HPDE6-E6E7 (cell line): ENCODE results near the gene TCP11L2.
A peak's percentile ranks its signal among the peaks of the same experiment; 100 is the strongest.
"Not testable (repeated sequence)": the region's sequence is repeated elsewhere in the genome, so short reads cannot be mapped to it uniquely, and the experiment has no call there.

ENCODE experiments used
- DNase-seq: peaks from one replicate; pipeline ENCODE4 v3.0.0; 2011; ENCODE audit warnings: missing footprints; ENCODE audit errors: extremely low spot score

Gene TCP11L2

DNA sequence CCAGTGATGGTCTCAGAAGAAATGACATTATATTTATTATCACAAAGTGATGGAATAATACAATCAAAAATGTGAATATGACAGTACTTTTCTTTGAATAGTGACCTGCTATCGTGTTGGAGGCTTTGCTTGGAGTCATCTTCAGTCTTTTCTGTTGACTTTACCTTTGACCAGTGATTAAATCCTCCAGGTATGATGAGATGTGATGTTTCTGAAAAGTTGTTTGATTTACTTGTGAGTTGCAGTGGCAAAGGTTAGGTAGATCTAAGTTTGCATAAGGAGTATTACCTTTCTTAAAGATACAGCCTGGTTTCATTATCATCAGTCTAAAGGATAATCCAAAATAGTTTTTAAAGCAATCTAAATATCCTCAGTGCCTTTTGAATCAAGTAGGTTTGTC lies 4.6 kb downstream of the TCP11L2 start:
- no peak for DNase-seq

DNA sequence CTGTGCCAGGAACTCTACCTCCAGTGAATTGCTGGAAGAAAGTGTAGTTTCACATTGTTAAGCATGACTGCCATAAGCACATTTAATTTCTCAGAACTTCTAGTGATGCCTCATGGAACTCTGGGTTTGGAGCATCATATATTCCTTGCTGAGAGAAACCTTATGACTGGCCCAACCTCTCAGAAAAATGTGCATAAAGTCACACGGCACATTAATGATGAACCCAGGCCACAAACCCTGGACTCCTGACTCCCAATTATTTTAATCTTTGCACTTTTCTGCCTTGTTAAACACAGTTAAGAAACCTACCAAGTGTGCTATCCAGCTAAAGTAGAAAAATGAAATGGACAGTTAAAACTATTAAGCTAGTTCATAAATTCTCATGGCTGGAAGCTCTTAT lies 5.6 kb downstream of the TCP11L2 start:
- no peak for DNase-seq

DNA sequence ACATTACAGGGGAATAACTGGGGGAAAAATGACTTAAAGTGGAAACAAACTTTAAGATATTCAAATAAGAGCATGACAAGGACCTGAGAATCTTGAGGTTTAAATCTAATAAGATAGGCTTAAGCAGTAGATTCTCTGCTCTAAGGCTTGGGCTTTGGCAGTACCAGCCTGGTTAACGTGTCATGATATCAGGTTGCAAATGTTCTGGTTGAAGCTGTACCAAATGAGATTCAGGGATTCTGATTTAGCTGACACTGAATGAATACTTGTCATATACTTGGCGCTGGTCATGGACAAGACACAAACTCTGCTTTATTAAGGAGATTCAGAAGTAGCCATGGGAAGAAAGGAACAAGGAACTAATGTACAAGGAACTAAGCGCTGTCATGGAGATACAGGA lies 6.1 kb downstream of the TCP11L2 start:
- no peak for DNase-seq

DNA sequence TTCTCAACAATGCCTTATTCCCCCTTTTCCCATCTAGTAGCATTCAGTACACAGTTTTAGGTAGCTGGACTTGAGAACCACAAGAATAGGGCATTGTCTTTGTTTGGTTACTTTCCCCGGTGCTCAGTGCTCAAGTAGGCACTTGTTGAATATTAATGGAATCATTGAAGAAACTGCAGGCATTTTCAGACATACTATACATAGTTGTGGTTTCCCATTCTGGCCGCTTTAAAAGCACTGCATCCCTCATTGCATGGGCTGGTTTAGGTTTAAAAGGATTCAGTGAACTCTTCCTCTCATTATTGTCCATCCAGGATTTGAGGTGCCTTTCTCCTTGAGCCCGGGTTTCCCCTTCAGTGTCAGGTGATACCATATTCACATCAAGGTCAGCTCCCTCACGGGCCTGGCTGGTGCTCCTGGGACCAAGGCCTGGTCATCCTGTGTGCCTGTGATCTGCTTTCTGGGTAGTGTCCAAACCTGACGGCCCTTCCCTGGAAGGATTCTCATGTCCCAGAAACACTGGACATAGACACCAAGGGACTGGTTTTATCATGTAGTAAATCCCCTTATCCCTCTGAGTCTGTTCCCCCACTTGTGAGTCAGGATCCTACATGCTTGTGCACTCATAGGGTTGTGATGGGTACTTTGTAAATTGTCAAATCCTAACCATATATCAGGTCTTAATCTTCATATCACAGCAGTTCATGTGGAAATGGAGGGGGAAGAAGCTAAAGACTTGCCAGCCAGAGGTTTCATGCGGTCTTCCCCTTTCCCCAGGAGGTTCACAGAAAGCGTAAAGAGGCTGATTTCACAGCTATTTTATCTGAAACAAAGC lies 7.4 kb downstream of the TCP11L2 start:
- DNase-seq: no peak

DNA sequence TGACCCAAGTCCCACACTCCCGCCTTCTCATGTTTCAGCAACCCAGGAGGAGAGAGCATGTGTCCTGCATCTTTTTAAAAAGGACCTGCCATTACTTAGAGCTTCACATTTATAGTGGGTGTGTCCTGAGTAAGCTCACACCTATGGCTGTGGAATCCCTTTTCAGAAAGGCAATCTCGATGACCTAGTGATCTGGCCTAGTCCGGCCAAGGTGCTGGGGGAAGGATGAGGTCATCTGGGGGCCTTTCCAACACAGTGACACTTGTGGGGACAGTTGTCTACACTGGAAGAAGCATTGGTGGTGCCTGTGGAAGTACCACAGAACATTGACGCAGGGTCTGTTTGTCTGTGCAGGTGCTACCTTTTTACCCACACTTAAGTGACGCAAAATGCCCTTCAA lies 8.2 kb downstream of the TCP11L2 start:
- no peak for DNase-seq

DNA sequence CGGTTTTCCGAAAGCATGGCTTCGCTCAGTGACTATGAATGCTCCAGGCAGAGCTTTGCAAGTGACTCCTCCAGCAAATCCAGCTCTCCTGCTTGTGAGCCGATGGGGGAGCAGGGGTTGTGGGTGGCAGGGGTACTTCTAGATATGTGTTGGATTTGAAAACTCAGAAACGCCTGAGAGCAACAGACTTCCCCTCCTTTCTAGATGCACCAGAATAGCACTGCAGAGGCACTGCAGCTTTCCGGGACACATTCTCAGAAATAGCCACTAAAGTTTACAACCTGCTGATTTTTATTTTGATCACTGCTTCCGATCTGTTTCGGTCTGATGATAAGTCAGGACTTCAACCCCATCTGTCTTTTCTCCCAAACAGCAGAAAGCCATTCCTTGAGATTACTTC lies 8.6 kb downstream of the TCP11L2 start:
- no peak for DNase-seq

DNA sequence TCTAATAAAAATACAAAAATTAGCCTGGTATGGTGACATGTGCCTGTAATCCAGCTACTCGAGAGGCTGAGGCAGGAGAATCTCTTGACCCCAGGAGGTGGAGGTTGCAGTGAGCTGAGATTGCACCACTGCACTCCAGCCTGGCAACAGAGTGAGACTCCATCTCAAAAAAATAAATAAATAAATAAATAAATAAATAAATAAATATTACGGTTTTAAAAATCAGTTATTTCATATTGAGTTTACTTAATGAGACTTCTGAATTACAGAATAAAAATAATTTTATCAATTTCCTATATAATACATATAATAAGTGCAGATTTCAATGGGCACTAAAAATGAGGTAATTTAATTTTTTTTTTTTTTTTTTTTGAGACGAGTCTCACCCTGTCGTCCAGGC lies 10.9 kb downstream of the TCP11L2 start:
- DNase-seq: not testable (repeated sequence)

DNA sequence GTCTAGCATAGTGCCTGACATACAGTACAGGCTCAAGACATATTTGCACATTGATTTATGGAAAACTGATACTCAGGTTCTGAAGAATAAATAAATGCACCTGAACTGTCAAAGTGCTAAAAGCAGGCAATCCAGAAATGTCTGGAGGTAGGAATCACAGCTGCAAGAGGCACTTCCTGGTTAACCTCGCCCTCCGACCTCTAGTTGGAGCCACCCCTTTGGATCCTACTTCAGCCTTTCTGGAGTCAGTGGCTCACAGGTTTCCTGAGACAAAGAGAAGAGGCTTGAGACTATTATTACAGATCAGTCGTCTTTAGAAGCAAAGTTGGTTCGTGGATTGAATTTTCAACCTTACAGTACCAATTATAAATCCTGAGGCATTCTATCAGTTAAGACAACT lies 13.0 kb downstream of the TCP11L2 start:
- no peak for DNase-seq

DNA sequence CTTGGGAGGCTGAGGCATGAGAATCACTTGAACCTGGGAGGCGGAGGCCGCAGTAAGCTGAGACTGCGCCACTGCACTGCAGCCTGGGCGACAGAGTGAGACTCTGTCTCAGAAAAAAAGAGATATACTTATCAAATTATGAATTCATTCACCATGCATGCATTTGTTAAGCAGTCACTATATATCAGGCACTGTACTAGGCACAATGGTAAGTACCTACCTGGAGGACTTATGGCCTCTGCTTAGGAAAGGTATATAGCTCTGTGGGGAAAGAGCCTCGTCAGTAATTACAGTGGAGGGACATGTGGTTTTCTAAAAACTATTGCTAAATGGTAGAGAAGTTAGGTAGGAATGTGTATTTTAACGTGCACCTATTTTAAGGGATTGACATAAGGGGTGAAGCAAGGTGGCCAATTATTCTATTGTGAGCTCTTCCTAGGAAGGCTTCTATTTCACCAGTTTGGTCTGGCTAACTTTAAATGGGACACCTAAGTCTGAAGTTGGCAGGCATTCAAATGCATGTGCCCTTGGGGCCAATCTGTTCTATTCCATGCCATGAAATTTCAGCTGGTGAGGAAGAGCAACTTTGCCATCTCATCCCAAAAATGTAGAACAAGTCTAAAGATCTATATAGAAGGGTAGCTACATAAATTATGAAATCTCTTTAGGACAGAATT lies 15.0 kb downstream of the TCP11L2 start:
- DNase-seq: no peak

DNA sequence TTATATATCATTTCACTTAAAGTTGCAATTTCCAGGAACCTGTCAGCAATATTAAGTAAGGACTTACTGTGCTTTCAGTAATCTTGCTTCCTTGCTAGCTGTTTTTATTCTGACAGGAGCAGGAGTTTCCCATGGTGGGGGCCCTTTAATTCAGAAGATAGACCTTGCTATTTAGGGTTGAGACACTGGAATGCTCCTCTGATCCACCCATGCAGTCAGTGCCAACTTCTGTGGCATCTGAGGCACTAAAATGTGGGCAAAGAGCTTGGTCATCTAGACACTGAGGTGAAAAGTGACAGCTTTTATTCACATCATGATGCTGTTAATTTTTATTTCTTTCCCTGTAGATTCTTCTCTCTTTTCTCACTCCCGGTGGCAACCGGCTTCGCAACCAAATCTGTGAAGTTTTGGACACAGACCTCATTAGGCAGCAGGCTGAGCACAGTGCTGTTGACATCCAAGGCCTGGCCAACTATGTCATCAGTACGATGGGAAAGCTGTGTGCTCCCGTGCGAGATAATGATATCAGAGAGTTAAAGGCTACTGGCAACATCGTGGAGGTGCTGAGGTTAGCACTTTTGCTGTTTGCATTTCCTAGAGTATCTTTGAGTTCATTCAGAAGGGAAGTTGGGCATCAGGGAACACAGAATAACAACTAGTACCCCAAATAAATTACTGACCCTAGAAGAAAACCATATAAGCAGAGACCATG lies 18.8 kb downstream of the TCP11L2 start:
- no peak for DNase-seq

DNA sequence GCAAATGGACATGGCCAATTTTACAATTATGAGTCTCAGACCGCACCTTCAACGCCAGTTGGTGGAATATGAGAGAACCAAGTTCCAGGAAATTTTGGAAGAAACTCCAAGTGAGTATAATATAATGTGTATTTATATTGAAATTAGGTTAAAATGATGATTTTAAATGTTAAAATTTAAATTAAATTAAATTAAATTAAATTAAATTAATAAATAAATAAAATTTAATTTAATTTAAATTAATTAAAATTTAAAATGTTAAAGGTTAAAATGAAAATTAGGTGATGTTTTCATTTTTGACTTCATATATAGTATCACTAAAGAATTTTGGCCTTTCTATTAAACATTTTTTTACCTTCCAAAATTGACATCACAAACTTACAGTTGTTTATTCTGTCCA lies 21.0 kb downstream of the TCP11L2 start:
- no peak for DNase-seq

DNA sequence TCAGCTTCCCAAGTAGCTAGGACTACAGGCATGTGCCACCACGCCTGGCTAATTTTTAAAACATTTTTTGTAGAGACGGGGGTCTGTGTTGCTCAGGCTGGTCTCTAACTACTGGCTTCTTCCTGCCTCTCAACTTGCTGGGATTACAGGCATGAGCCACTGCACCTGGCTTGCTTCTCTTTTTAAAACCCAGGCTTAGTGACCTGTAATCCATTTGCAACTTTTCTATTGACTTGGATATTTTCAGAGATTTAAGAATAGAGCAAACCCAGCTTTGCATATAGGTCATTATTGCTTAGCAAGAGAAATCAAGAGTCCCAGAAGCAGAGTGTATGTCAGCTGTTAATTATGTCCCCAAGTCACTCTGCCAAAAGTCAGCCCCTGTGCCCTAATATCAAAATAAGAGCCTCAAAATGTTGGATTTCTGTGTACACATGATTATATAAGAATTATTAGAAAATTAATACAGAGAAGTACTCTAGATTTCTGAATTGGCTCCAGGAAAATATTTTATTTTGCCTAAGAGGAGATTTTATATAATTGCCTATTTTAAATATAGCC lies 24.9 kb downstream of the TCP11L2 start:
- no peak for DNase-seq

DNA sequence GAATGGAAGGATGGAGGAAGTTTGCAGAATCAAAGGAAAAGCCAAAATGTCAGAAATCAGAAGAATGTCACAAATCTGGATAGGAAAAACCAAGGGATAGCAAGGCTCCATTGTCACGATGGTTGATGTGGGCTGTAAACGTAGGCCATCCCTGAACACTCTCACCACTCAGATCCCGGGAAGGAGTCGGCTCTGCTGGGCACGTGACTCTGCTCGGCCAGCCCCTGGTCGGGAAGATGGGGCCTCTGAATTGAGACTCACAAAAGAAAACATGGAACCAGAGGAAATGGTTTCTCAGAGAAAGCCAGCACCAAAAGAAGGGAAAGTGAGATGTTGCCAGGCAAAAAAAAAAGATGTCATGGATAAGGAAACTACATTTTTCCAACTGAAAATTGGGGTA lies 26.2 kb downstream of the TCP11L2 start:
- DNase-seq: no peak

DNA sequence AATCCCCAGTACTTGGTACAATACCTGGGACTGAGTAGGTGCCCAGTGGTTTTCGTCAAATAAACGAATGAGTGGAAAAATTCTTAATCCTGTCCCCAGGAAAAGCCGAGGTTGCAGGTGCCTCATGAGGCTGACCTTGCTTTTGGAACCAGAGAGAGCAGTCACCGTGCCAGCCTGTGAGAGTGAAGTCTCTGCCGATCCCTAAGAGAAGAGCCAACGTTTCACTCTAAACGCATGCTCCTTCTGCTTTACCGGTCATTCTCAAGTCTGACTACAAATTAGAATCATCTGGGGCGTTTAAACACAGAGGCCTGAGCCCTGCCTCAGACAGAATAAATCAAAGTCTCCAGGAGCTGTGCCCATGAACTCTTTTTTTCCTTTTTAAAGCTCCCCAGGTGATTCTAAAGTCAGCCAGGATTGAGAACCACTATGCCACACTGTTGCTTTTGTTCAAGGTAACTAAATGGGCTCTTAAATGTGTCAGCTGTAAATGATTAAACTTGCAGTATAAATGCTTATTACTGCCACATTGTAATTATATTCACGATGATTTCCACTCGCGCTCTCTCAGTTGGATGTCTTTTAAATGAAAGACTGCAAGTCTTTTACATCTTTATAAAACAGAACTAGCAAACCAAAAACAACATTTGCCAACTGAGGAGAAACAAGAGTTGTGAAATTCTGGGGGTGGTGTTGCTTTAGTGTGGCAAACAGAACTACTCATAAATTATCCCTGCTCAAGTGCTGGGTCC lies 26.9 kb downstream of the TCP11L2 start:
- no peak for DNase-seq

DNA sequence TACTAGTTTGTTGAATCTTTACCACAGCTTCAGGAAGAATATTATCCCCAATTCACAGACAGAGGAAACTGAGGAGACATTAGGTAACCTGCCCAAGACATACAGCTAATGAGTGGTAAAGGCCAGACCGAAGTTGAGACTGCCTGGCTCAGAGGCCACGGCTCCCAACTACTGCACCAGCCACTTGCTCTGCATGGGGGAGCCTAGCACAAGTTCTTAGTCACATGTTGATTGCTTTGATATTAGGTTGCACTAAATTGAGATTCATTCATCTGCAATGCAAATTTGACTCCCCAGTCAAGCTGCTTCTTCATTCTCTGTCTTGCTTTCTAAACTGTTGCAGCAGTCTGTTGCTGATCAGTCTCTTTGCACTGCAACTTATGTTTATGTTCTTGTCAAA lies 29.1 kb downstream of the TCP11L2 start:
- DNase-seq: no peak

DNA sequence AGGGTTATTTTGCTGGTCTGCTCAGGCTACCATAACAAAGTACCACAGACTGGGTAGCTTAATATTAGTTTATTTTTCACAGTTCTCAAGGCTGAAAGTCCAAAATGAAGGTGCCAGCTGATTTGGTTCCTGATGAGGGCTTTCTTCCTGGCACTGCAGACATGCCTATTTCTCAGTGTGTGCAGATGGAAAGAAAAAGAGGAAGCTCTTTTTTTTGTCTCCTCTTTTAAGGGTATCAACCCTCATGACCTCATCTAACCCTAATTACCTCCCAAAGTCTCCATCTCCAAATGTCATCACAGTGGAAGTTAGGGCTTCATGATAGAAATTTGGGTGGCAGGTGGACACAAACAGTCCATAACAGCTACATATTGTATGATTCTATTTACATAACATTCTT lies 30.0 kb downstream of the TCP11L2 start:
- no peak for DNase-seq

DNA sequence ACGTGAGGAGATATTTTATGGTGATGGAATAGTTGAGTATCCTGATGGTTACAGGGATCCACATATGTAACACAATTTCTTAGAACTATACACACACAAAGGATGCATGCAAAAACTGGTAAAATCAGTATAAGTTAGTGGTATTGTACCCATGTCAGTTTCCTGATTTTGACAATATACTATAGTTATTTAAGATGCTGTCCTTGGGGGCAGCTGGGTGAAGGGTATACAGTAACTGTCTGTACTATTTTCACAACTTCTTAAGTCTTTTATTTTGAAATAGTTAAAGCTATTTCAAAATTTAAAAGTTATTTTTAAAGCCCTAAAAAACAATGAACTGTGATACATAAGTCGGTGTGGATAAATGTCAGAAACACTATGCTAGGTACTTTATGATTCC lies 30.5 kb downstream of the TCP11L2 start:
- DNase-seq: no peak

DNA sequence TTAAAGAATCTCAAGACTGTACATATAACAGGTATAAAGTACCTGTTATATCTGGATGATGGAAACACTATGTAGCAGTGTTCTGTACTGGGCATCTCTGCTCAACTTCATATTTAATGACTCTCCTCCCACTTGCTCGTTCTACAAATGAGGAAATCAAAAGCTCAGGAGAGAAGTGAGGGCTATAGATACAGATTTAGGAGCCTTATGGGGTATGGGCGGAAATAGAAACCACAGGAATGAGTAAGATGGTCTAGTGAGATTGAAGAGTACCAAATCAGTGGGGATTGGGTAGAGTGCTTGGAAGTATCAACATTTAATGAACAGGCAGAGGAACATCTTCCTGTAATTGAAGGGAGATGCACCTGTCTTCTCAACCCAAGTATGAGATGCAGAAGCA lies 31.2 kb downstream of the TCP11L2 start:
- no peak for DNase-seq

DNA sequence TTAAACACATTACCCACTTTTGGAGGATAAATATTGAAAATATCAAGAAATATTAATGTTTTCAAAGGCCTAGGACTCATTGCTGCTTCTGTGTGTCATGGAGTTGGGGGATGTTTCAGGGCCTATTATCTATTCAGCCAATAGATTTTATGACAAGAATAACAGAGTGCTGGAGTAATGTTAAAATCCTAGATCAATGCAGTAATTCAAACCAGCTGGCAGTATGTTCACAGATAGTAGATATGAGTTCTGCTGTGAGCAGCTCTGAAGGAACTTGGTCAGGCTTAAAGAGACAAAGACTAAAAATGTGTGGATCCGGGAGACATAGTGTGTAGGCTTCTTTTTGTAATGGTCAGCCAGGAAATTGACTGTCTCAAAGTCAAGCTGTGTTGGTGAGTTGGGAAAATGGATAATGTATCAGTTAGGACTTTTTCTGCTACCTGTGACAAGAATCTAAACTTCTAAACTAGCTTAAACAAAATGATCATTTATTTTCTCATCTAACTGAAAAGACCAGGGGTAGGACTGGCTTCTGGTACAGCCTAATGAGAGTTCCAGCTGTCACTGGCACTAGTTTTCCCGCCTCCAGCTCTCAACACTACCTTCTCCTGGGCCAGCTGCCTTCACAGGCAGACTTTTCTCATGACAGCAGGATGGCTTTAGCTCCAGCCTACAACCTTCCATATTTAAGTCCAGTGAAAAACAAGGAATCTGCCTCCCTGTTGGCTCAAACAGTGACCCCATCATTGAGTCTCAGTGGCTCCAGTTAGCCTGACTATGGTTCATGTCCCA lies 38.7 kb downstream of the TCP11L2 start:
- DNase-seq: no peak

DNA sequence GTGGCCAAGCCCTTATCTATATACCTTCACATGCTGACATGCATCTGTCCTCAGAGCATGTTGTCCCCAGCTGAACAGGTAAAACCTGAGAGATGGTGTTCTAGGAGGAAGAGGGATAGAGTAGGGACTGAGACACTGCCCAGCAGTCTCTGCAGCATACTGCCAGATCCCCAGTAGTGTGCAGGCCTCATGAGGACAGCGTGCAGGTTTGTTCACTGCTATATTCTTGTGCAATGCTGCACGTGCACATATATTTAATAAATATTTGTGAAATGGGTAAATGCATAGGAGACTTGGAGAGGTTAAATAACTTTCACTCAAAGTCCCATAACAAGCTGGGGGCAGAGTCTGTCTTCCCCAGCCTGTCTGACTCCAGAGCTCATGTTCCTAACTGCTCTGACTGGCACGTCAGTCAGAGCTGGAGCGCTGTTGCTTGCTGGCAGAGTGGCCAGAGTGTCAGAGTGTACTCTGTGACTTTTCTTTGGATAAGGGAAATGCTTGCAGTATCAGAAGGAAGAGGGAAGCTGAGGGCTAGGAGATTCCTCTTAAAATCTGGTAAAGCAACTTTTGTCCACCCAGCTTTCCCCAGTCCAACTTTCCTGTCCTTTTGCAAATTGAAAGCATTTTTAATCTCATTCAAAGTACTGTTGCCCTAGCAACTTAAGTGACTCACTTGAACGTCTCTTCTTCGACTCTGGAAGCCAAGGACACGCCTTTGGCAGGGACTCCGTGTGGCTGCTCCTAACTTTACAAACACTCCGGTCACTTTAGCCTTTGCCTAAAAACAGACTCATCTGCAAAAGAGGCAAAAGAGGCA lies 40.1 kb downstream of the TCP11L2 start:
- DNase-seq: peak; percentile 40
